ENCODE measurements around the gene AGAP1.

Gene AGAP1

GRCh38 chr2:235774153-235774870 is 280.5 kb downstream of the AGAP1 start:
- DNase-seq = no peak

- DNase-seq = no peak
Measured at GRCh38 chr2:235776531-235776930, 282.7 kb downstream of the AGAP1 start.

GRCh38 chr2:235779444-235779896 is 285.6 kb downstream of the AGAP1 start:
- DNase-seq = peak; percentile 67

GRCh38 chr2:235780401-235780800 is 286.6 kb downstream of the AGAP1 start:
- no peak for DNase-seq

GRCh38 chr2:235781775-235782174 is 287.9 kb downstream of the AGAP1 start:
- no peak for DNase-seq

GRCh38 chr2:235784788-235785187 is 290.9 kb downstream of the AGAP1 start:
- DNase-seq = no peak

GRCh38 chr2:235789552-235789951 is 295.7 kb downstream of the AGAP1 start:
- DNase-seq = no peak

- peak; percentile 2 for DNase-seq
Measured at GRCh38 chr2:235793163-235793752, 299.4 kb downstream of the AGAP1 start.

- no peak for DNase-seq
Measured at GRCh38 chr2:235799281-235799680, 305.4 kb downstream of the AGAP1 start.

GRCh38 chr2:235802542-235802941 is 308.7 kb downstream of the AGAP1 start:
- DNase-seq = no peak

- no peak for DNase-seq
Measured at GRCh38 chr2:235803028-235803427, 309.2 kb downstream of the AGAP1 start.

- no peak for DNase-seq
Measured at GRCh38 chr2:235804676-235805075, 310.8 kb downstream of the AGAP1 start.

- DNase-seq = no peak
Measured at GRCh38 chr2:235806986-235807750, 313.3 kb downstream of the AGAP1 start.

GRCh38 chr2:235808366-235808765 is 314.5 kb downstream of the AGAP1 start:
- no peak for DNase-seq

- DNase-seq = no peak
Measured at GRCh38 chr2:235810252-235810651, 316.4 kb downstream of the AGAP1 start.

GRCh38 chr2:235810846-235811245 is 317.0 kb downstream of the AGAP1 start:
- DNase-seq = no peak

- DNase-seq = no peak
Measured at GRCh38 chr2:235811446-235812184, 317.8 kb downstream of the AGAP1 start.

GRCh38 chr2:235812185-235812665 is 318.4 kb downstream of the AGAP1 start:
- DNase-seq = no peak

GRCh38 chr2:235813398-235813797 is 319.6 kb downstream of the AGAP1 start:
- no peak for DNase-seq

- DNase-seq = no peak
Measured at GRCh38 chr2:235820571-235820970, 326.7 kb downstream of the AGAP1 start.

GRCh38 chr2:235824331-235824730 is 330.5 kb downstream of the AGAP1 start:
- DNase-seq = no peak

GRCh38 chr2:235825946-235826345 is 332.1 kb downstream of the AGAP1 start:
- DNase-seq = no peak

GRCh38 chr2:235826826-235827225 is 333.0 kb downstream of the AGAP1 start:
- no peak for DNase-seq

Data from NCI-H226 (cell line).